GM21825 (cell line): ENCODE data around the gene MEOX2.

ENCODE experiments used
- ATAC-seq: cut with Tn5 transposase; IDR thresholded peaks from one replicate; pipeline ENCODE4 v1.9.1; 2021; ENCODE audit warnings: mild to moderate bottlenecking, moderate library complexity; ENCODE audit not compliant: unreplicated experiment

Gene MEOX2

GRCh38 chr7:15618275-15618674 is 68.2 kb downstream of the MEOX2 start:
- no peak for ATAC-seq

- no peak for ATAC-seq
Observed at GRCh38 chr7:15612205-15612604, 74.3 kb downstream of the MEOX2 start.

DNA sequence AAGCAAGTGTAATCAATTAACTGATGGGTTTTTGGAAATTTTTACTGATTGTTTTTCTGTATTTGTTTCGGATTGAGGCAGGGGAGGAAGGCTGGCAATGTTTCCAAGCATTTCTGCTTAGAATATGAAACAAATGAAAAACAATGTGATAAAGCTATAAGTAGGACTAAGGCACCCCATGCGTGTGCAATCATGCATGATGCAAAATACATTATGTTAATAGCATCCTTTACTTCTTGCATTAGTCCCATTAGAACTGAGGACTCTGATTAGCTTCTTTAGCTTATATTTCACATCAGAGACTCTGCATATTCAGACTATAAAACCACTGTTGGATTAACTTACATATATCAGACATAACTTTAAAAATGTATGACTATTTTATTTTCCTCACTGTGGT is 76.0 kb downstream of the MEOX2 start:
- ATAC-seq: no peak

DNA sequence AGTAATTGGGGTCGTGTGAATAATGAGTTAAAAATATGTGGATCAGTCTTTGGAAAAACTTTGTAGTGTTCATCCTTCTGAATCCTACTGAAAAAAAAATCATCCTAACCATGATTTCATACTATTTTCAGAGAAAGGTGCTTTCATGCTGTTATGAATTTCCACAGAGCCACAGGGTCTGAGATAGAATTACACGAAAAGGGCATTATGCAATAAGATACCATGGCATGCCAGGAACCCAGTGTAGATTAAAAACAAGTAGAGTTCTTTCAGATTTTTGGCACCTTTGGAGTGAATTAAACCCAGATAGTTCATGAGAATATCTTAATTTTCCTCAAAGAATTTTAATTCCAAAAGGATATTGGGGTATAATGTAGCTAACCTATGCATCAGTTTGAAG is 77.2 kb downstream of the MEOX2 start:
- ATAC-seq: no peak

DNA sequence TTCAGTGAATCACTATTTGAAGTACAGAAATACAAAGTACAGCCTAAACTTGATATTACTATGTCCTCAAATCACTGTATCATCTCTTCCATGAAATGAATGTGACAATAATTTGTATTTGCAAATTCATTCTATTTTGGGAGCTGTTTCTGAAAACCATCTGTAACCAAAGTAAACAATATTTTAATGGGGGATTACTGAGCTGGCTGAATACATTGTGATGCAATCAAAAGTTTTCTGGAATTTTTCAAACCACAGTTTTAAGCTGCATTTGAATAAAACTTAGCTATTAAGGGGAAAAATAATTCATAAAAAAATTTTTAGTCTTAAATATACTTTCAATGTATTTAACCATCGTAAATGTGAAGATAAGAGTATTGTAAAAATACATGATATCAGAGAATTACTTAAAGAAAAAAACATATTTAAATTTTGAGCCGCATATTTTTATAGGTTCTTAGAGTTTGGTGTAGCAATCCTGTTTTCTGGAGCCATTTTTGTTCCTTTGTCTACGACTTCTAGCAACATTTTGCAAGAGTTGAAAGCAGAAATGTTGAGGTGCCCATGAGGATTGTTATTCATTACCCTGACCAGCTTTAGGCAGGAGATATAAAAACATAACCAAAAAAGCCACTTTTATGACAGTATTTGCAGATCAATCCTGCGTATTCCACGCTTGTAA is 78.8 kb downstream of the MEOX2 start:
- ATAC-seq: no peak

DNA sequence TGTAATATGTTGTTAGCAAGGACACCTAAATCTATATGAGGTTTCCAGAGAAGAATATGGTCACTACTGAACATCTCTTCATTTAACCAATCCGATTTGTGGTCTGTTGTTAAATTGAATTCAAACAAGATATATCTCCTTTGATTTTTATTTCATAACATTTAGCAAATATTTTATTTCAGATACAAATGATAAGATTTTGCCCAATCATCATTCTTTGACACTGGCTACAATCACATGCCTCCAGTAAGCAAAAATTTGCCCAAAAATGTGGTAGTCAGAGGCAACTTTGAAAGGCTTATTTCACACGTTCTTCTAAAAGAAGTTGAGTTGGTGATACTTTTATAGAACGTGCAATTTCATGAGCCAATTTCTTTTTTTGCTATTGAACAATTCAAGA is 79.9 kb downstream of the MEOX2 start:
- ATAC-seq: no peak

- no peak for ATAC-seq
Observed at GRCh38 chr7:15604166-15604565, 82.3 kb downstream of the MEOX2 start.

GRCh38 chr7:15603124-15603523 is 83.4 kb downstream of the MEOX2 start:
- no peak for ATAC-seq

GRCh38 chr7:15602236-15602635 is 84.2 kb downstream of the MEOX2 start:
- ATAC-seq: no peak

- no peak for ATAC-seq
Observed at GRCh38 chr7:15601175-15601574, 85.3 kb downstream of the MEOX2 start.

DNA sequence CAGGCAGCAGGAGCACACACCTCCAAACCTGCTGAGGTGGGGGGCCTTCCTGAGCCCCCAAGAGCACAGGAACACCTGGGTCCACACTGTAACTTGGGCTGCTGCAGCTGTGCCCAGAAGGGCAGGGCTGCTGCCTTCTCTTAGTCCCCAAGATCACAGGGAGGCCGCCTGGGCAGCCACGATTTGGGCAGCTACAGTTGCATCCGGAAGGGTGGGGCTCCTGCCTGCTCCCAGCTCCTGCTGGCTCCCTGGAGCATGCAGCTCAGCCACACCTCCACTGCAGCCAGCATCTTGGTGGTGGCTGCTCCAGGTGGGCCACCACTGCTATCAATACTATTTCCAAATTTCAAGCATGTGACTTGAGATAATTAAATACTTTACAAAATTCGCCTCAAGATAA is 86.2 kb downstream of the MEOX2 start:
- no peak for ATAC-seq

- ATAC-seq: no peak
Observed at GRCh38 chr7:15594461-15594860, 92.0 kb downstream of the MEOX2 start.

DNA sequence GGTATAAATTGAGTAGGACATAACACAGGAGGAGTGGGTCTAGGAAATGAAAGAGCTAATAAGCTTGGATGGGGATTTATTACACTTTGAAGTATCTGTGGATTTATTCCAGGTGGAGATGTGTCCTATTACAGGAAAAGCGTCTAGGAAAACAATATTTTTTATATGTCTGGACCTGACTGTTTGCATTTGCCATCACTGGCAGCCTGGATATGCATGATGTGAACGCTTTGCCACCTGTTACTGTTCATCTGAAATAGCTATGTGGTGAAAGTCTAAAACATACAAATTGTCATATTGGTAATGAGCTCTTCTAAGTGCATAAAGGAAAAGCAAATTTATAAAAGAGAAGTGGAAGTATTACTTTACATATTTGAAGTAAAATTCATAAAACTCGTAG is 93.1 kb downstream of the MEOX2 start:
- no peak for ATAC-seq

DNA sequence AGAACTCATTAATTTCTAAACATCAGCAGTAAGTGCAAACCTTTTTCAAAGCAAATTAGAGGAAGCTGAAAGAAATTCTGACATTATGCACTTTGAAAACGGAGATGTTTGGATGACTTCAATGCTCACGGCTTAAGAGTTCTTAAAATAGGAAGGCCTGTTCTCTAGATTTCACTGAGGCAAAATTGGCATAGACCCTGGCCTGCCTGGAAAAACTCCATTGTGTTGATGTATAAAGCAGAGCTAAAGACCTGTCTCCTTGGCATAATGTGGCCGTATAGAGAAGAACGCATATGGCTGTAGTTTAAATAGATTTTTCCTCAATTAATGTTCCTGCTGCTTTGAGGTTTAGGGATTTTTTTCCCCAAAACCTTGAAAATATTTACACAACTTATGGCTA is 100.2 kb downstream of the MEOX2 start:
- no peak for ATAC-seq

GRCh38 chr7:15584575-15584974 is 101.9 kb downstream of the MEOX2 start:
- no peak for ATAC-seq

GRCh38 chr7:15582773-15583172 is 103.7 kb downstream of the MEOX2 start:
- no peak for ATAC-seq

GRCh38 chr7:15581352-15581951 is 105.0 kb downstream of the MEOX2 start:
- no peak for ATAC-seq

- no peak for ATAC-seq
Observed at GRCh38 chr7:15580604-15581351, 105.7 kb downstream of the MEOX2 start.

DNA sequence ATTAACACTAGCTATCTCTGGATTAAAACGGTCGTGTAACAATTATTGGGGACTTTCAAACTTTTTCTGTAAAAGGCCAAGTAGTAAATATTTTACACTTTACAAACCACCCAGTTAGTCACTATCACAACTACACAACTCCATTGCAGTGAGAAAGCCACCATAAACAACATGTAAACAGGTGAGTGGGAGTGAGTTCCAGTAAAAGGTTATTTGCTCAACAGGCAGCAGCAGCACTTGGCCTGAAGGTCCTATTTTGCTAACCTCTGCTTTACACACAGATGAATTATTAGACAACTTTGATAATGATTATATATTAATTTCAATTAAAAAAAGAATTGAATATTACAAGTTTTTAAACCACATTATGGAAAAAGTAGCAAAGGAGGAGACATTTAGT is 108.9 kb downstream of the MEOX2 start:
- ATAC-seq: no peak

DNA sequence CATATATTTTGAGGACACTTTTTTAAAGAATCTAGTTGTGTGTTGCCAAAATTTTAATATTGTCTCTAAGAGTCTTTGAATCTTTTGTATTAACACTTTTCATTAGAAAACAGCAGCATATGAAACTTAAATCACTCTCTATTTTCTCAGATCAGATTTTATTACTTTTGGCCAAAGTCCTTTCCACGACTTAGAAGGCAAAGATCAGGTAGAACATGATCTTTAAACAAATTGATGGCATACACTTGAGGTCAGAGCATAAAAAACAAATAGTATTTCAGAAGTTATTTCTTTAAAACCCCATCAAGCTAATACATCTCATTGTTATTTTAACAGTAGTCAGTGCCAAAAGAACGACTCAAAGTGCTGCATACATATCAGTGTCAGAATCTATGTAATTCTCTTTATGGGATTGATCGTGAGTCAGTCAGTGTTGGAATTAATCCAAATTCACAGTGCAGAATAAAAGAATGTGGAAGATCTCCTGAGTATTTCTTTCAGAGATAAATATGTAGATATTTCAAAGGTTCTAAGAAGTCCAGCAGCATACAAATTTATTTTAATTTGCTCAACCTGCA is 115.1 kb downstream of the MEOX2 start:
- ATAC-seq: no peak

DNA sequence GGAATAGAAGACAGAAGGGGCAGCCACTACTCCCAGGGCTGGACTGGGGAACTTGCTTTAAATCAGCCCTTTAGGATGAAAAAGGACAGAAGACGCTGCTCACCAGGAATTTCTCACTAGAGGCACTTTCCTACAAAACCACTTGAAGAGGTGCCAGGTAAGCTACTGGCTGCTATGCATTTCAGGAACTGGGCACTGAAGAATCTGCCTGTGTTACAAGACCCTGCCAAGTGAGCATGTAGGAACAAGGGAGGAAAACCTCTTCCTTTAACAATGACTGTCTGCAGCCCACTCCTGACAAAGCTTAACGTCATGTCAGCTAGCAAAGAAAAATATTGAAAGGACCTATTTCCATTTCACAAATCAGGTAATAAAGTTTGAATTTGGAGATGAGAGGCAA is 118.8 kb downstream of the MEOX2 start:
- ATAC-seq: no peak

DNA sequence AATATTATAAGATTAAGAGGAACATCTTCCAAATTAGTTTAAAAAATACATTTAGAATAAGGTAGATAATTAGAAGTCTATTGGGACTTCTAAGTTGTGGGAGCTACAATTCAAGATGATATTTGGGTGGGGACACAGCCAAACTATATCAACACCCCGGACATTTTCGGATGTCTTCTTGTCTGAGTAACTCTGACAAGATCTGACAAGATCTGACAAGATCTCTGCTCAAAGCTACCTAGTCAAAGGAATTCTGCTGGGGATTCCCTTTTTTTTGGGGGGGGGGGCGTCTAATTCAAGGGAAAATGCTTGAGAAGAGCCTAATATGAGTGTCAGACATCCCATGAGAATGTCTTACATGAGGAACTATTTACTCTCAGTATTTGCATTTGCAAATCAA is 119.4 kb downstream of the MEOX2 start:
- no peak for ATAC-seq
